ENCODE measurements around the gene ERCC4.
"Not testable (repeated sequence)": the region's sequence is repeated elsewhere in the genome, so short reads cannot be mapped to it uniquely, and the experiment has no call there.

ERCC4 gene

GRCh38 chr16:13919683-13920509 lies at the start of gene ERCC4:
Gene ERCC4, plus strand, starts transcription at chr16:13920154. Its CDS starts 12 bp downstream, at chr16:13920166.
- peak; percentile 98 for DNase-seq (ENCODE audit: low read depth)

GRCh38 chr16:13873835-13874438 lies 46.0 kb upstream of the ERCC4 start:
- no peak for DNase-seq (ENCODE audit: low read depth)

GRCh38 chr16:13875614-13876284 lies 44.2 kb upstream of the ERCC4 start:
- DNase-seq (ENCODE audit: low read depth) = no peak

GRCh38 chr16:13883276-13883675 lies 36.7 kb upstream of the ERCC4 start:
- no peak for DNase-seq (ENCODE audit: low read depth)

GRCh38 chr16:13883881-13884280 lies 36.1 kb upstream of the ERCC4 start:
- DNase-seq (ENCODE audit: low read depth) = no peak

GRCh38 chr16:13885700-13886099 lies 34.3 kb upstream of the ERCC4 start:
- no peak for DNase-seq (ENCODE audit: low read depth)

GRCh38 chr16:13886608-13887007 lies 33.3 kb upstream of the ERCC4 start:
- DNase-seq (ENCODE audit: low read depth) = no peak

GRCh38 chr16:13889323-13889722 lies 30.6 kb upstream of the ERCC4 start:
- not testable (repeated sequence) for DNase-seq (ENCODE audit: low read depth)

- DNase-seq (ENCODE audit: low read depth) = no peak
Observed at GRCh38 chr16:13892301-13892700, 27.7 kb upstream of the ERCC4 start.

- DNase-seq (ENCODE audit: low read depth) = no peak
Observed at GRCh38 chr16:13895516-13895915, 24.4 kb upstream of the ERCC4 start.

GRCh38 chr16:13896543-13897182 lies 23.3 kb upstream of the ERCC4 start:
- DNase-seq (ENCODE audit: low read depth) = no peak

GRCh38 chr16:13897806-13898205 lies 22.1 kb upstream of the ERCC4 start:
- DNase-seq (ENCODE audit: low read depth) = no peak

- DNase-seq (ENCODE audit: low read depth) = no peak
Observed at GRCh38 chr16:13898233-13898632, 21.7 kb upstream of the ERCC4 start.

GRCh38 chr16:13902052-13902451 lies 17.9 kb upstream of the ERCC4 start:
- no peak for DNase-seq (ENCODE audit: low read depth)

GRCh38 chr16:13902677-13903076 lies 17.3 kb upstream of the ERCC4 start:
- DNase-seq (ENCODE audit: low read depth) = no peak

GRCh38 chr16:13904179-13904691 lies 15.7 kb upstream of the ERCC4 start:
- DNase-seq (ENCODE audit: low read depth) = no peak

- DNase-seq (ENCODE audit: low read depth) = not testable (repeated sequence)
Observed at GRCh38 chr16:13904822-13905221, 15.1 kb upstream of the ERCC4 start.

GRCh38 chr16:13906168-13907089 lies 13.5 kb upstream of the ERCC4 start:
- DNase-seq (ENCODE audit: low read depth) = no peak

GRCh38 chr16:13907431-13907830 lies 12.5 kb upstream of the ERCC4 start:
- no peak for DNase-seq (ENCODE audit: low read depth)

GRCh38 chr16:13909069-13909468 lies 10.9 kb upstream of the ERCC4 start:
- no peak for DNase-seq (ENCODE audit: low read depth)

- DNase-seq (ENCODE audit: low read depth) = no peak
Observed at GRCh38 chr16:13909872-13910303, 10.1 kb upstream of the ERCC4 start.
